CD4-positive, alpha-beta T cell treated with Interleukin-17A for 1 hour (primary cell): ENCODE measurements around the gene NOX5.
"Not testable (repeated sequence)": the region's sequence is repeated elsewhere in the genome, so short reads cannot be mapped to it uniquely, and the experiment has no call there.

ENCODE experiments used
- DNase-seq: peaks from one replicate; pipeline ENCODE4 v3.0.0-alpha.2; 2020

Gene NOX5

GRCh38 chr15:69014454-69014853 is at the start of gene NOX5:
Gene NOX5 (plus strand): TSS chr15:69014695. CDS start chr15:69014736, 41 bp downstream.
- DNase-seq: no peak

- no peak for DNase-seq
Measured at GRCh38 chr15:68966996-68967395, 47.5 kb upstream of the NOX5 start.

- no peak for DNase-seq
Measured at GRCh38 chr15:68967948-68968347, 46.5 kb upstream of the NOX5 start.

- no peak for DNase-seq
Measured at GRCh38 chr15:68969298-68969697, 45.2 kb upstream of the NOX5 start.

DNA sequence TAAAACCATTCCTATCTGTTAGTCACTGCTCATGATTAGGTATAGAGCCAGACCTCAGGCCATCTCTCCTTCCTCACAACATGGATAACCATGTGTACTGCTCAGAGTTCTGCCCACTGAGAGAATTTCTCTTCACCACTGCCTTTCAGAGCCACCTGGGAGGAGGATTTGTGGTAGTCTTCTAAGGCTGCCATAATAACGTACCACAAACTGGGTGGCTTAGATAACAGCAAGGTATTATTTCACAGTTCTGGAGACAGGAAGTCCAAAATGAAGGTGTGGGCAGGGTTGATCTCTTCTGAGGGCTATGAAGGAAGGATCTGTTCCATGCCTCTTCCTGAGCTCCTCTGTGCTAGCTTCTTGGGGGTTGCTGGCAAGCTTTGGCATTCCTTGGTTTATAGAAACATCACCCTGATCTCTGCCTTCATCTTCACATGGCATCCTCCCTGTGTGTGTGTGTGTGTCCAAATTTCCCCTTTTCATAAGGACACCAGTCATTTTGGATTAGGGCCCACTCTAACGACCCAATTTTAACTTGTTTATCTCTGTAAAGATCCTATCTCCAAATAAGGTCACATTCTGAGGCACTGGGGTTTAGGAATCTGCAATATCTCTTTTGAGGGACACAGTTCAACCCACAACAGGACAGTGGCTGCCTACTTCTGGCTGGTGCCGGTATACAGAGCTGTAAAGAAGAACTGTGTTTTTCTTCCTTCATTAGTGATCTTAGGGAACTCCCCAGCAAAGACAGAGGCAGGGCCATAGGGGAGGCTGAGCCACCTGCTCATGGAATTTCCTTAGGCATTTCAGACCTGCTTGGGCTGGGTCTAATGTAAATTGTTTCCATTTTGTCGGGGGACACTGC is 42.1 kb upstream of the NOX5 start:
- DNase-seq: no peak

- DNase-seq: not testable (repeated sequence)
Measured at GRCh38 chr15:68975651-68976160, 38.8 kb upstream of the NOX5 start.

DNA sequence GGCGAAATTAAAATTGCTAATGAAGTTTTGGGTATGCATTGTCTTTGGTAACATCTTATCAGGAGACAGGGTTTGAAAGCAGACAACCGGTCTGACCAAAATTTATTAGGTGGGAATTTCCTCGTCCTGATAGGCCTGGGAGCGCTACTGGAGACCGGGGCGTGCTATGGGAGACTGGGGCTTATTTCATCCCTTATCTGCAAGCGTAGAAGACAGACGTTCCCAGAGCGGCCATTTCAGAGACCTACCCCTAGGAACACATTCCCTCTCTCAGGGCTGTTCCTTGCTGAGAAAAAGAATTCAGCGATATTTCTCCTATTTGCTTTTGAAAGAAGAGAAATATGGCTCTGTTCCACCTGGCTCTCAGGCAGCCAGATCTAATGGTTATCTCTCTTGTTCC is 37.1 kb upstream of the NOX5 start:
- not testable (repeated sequence) for DNase-seq

GRCh38 chr15:68979006-68979405 is 35.5 kb upstream of the NOX5 start:
- DNase-seq: no peak

DNA sequence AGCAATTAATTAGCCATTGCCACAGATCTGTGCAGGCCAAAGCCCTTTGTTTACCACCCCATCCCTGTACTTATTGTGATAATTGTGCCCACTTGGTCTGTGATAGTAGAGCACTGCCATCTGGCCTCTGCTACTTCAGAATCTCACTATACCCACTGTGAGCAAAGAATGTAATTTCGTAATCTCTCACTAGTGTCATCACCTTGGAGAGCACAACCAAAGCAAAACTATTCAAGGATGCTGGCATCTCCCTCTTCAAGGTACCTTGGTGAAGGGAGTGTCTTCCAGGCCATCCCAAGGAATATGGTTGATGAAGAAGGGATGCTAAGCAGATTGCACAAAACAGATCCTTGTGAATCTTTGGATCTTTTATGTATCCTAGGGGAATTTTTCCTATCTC is 34.7 kb upstream of the NOX5 start:
- DNase-seq: no peak

DNA sequence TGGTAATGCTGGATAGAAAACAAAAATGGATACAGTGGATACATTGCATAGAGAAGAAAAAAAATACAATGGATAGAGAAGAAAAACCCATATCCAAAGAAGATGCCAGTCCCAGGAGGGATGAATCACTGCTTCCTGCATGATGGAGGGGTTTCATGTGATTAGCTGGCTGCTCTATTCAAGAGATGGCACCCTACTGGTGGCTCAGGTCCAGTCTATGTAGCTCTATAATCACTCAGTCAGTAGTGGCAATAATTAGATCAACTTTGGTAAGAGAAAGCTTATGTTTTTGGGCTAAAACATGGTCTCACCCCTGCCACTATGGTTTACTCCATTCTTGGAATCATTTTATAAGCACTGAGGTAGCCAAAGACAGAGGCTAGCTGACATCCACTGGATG is 33.7 kb upstream of the NOX5 start:
- DNase-seq: no peak

- DNase-seq: no peak
Measured at GRCh38 chr15:68981941-68982340, 32.6 kb upstream of the NOX5 start.

DNA sequence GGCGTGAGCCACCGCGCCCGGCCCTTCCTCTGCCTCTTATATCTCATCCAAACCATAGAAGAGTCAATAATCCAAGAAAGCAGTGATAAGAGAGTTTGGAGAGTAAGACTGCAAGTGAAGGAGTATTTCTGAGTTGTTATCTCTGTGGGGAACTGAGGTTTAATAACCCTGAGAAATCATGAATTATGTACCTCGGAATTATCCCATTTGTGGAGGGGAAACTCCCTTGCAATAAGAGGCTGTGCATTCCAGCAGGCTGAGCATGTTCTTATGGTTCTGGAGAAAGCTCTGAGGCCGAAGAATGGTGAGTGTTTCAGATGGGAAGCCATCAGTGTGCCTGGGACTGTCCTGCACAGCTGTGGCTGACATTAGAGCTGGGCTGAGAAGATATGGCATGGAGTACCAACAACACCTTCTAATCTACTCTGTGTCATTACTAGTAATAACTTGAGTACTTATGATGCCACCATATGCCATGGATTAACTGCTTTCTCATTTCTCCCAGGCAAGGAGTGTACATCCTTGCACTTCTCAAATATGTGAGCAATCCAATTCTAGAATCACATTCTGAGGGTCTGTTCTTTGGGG is 31.4 kb upstream of the NOX5 start:
- DNase-seq: no peak

- DNase-seq: no peak
Measured at GRCh38 chr15:68983961-68984481, 30.5 kb upstream of the NOX5 start.

DNA sequence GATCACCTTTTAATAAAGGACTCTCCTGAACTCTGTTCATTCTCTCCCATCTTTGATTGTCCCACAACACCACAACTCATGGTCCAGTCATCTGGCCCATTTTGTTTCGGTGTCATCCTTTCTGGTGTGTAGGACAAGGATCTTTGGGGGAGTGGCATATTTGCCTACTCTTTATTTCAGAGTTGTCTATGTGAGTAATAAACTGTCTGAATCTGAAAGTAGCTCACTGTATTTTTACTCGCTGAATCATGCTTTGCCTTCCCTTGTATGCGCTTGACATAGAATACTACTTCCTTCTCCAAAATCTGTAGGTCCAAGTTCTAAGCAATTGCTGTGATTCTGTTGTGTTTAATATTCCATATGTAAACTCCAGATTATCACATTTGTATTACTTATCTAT is 29.9 kb upstream of the NOX5 start:
- DNase-seq: no peak

- DNase-seq: no peak
Measured at GRCh38 chr15:68985361-68985891, 29.1 kb upstream of the NOX5 start.

GRCh38 chr15:68986322-68986721 is 28.2 kb upstream of the NOX5 start:
- DNase-seq: no peak

GRCh38 chr15:68987120-68987519 is 27.4 kb upstream of the NOX5 start:
- no peak for DNase-seq

GRCh38 chr15:68987676-68988075 is 26.8 kb upstream of the NOX5 start:
- DNase-seq: no peak

DNA sequence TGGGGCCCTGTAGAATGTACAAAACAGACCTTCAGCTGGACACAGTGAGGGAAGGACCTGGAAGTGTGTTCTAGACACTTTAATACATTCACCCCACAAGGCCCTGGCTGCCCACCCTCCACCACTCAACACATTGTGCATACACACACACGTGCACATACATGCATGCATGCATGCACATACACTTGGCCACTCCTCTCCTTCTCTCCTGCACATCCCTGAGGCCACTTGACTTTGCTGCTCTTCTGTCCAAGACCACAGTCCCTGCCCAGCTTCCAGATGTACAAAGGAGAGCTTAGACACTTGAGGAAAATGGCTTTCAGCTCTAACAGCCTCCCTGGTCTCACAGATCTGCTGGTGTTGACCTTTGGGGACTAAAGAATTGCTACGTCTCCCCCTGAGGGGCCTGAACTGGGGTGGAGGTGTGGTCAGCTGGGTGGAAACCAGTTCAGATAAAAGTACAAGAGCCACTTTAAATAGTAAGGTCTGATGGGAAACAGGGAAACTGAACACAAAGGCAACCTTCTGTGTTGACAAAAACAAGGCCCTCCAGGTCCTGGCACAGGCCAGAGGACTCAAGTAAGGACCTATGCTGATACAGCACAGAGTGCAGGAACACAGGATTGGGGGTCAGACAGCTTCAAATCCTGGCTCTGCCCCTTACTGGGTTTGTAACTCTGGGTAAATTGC is 24.8 kb upstream of the NOX5 start:
- DNase-seq: no peak

GRCh38 chr15:68990231-68990991 is 24.1 kb upstream of the NOX5 start:
- no peak for DNase-seq

DNA sequence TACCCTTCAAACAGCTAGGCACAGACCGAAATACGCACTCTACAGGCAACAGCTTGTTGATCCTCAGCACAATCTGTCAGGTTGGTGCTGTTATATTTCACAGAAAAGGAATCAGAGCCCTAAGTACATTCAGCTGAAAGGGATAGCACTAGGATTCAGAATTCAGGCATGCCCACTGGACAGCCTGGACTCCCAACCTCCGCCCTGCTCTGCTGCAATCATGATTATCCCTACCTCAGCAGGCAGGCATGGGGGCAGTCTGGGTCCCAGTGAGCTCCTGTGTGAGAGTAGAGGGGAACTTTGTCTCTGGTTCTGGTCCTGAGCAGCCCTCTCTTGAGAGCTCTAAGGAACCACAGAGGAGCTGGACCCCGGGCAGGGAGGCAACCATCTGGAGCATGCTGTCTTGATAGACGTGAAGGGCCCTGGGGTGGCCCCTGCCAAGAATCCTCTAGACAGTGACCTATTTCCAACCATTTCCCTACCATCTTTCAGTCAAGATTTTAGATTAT is 23.4 kb upstream of the NOX5 start:
- DNase-seq: no peak

GRCh38 chr15:68991723-68992122 is 22.8 kb upstream of the NOX5 start:
- no peak for DNase-seq
